NCI-H187 treated with DMSO at 0.1 percent for 48 hours (cell line): ENCODE measurements around the gene ATP6V1B1.
"Not testable (repeated sequence)": the region's sequence is repeated elsewhere in the genome, so short reads cannot be mapped to it uniquely, and the experiment has no call there.

ENCODE experiments used
- DNase-seq: peaks from one replicate; lab custom pipeline; 2025; lab: John Stamatoyannopoulos, UW

The ATP6V1B1 gene

GRCh38 chr2:71006955-71007799 lies 71.5 kb downstream of the ATP6V1B1 start:
- no peak for DNase-seq

- DNase-seq = no peak
Measured at GRCh38 chr2:71008342-71008741, 72.6 kb downstream of the ATP6V1B1 start.

- not testable (repeated sequence) for DNase-seq
Measured at GRCh38 chr2:71011786-71012185, 76.1 kb downstream of the ATP6V1B1 start.
